ENCODE measurements around the gene SLC44A4.
A peak's percentile ranks its signal among the peaks of the same experiment; 100 is the strongest.

DNA sequence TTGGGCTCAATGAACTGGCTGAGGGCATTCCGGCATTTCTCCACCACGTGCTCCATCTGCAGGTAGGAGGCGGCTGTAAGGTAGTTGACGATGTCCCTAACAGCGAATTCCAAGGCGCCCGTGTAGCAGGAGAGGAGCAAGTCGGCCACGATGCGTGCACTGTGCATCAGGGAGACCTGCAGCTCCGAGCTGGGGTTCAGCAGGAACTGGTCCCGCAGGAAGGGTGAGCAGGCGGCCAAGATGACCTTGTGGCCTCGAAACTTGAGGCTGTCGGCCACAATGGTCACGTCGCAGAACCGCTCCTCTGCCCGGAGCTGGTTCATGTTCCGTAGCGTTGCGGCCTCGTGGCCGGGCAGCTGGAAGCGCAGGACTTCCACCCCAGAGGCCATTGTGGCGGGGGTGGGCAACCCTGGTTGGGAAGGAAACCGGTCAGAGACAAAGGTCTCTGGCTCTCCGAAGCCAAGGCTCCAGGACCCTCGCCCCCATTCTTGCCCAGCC, 22.2 kb upstream of the SLC44A4 start:
- TF ChIP-seq, protein P1, sequence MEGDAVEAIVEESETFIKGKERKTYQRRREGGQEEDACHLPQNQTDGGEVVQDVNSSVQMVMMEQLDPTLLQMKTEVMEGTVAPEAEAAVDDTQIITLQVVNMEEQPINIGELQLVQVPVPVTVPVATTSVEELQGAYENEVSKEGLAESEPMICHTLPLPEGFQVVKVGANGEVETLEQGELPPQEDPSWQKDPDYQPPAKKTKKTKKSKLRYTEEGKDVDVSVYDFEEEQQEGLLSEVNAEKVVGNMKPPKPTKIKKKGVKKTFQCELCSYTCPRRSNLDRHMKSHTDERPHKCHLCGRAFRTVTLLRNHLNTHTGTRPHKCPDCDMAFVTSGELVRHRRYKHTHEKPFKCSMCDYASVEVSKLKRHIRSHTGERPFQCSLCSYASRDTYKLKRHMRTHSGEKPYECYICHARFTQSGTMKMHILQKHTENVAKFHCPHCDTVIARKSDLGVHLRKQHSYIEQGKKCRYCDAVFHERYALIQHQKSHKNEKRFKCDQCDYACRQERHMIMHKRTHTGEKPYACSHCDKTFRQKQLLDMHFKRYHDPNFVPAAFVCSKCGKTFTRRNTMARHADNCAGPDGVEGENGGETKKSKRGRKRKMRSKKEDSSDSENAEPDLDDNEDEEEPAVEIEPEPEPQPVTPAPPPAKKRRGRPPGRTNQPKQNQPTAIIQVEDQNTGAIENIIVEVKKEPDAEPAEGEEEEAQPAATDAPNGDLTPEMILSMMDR (IDR thresholded peaks at IDR 0.05): no peak
- peak in 1 of 3 donors; percentile 32 for TF ChIP-seq POLR2A (IDR thresholded peaks at IDR 0.05)
